HCT116 (cell line): ENCODE data around the gene CLN6. TPM values are rescaled to one million over a fixed set of nuclear protein-coding genes. Genes with fewer than 3 reads are reported as not detected.
A peak's percentile ranks its signal among the peaks of the same experiment; 100 is the strongest.

Experiments
- ATAC-seq: fragments of 200-7000 bp; cut with Tn5 transposase; 2 replicates; pipeline ENCODE4 v1.9.1; 2020; ENCODE audit warnings: mild to moderate bottlenecking, moderate library complexity
- BruUV-seq: library from RNA; stranded (reverse); fragments of 400-500 nt; replicated peaks from 2 replicates; lab custom pipeline; 2021; lab: Mats Ljungman, UMichigan
- CTCF ChIA-PET: fragments of 300-600 bp; sonication (Branson Sonifier 250); formaldehyde crosslinking; loops from one replicate; lab custom pipeline; 2021; ENCODE audit warnings: antibody characterized with exemption; lab: Charles Lee
- POLR2A ChIA-PET: fragments of 300-600, 350-600 bp; sonication (Branson Sonifier 250); formaldehyde crosslinking; loops from one replicate; lab custom pipeline; 2021; ENCODE audit warnings: antibody characterized with exemption; lab: Charles Lee
- RAD21 ChIA-PET, 2 experiments: fragments of 300-600 bp; sonication (Branson Sonifier 250); formaldehyde crosslinking; loops; one replicate each; lab custom pipeline; 2023; ENCODE audit warnings: low total read pairs in 2 of 2; ENCODE audit not compliant: uncharacterized antibody in 2 of 2, unreplicated experiment in 2 of 2, low non-redundant PET in 1 of 2; lab: Charles Lee
- DNase-seq: peaks from one replicate; pipeline ENCODE4 v3.0.0-alpha.2; 2010; ENCODE audit warnings: low read depth, low spot score
- H2AFZ ChIP-seq: fragments of 200-600 bp; shearing (Covaris generic), sonication (generic); 2 replicates; pipeline ENCODE4 v1.6.1; 2017; ENCODE audit warnings: low read depth, mixed run types, mixed read lengths, antibody characterized with exemption, low read length; ENCODE audit not compliant: poor library complexity, severe bottlenecking
- H3K27ac ChIP-seq: 2 replicates; pipeline ENCODE4 v1.5.1; 2012; ENCODE audit warnings: low read depth, low read length
- H3K27me3 ChIP-seq: fragments of 200-600 bp; sonication (generic); 2 replicates; pipeline ENCODE4 v1.6.1; 2016; ENCODE audit warnings: mixed run types, low read length, mixed read lengths; ENCODE audit not compliant: insufficient read depth
- H3K36me3 ChIP-seq, 2 experiments: fragments of 200-500 bp in 1 of 2; fragments of 200-600 bp in 1 of 2; sonication (Bioruptor generic) in 1 of 2; sonication (generic) in 1 of 2; 2 replicates each; pipeline versions ENCODE4 v1.5.1 to v1.6.1; 2014 to 2016; ENCODE audit warnings: low read length in 2 of 2, inconsistent platforms in 1 of 2, mixed read lengths in 1 of 2, mixed run types in 1 of 2; ENCODE audit not compliant: insufficient read depth in 2 of 2, control insufficient read depth in 1 of 2
- H3K4me1 ChIP-seq, 2 experiments: fragments of 200-600 bp in 1 of 2; sonication (generic) in 1 of 2; 2 replicates each; pipeline versions ENCODE4 v1.5.1 to v1.6.1; 2012 to 2017; ENCODE audit warnings: low read length in 2 of 2, inconsistent platforms in 1 of 2, mild to moderate bottlenecking in 1 of 2, mixed read lengths in 1 of 2, mixed run types in 1 of 2, moderate library complexity in 1 of 2; ENCODE audit not compliant: insufficient read depth in 2 of 2, control insufficient read depth in 1 of 2
- H3K4me2 ChIP-seq: fragments of 200-600 bp; sonication (generic); 2 replicates; pipeline ENCODE4 v1.6.1; 2017; ENCODE audit warnings: mixed run types, low read length, mixed read lengths
- H3K4me3 ChIP-seq, 2 experiments: fragments of 200-600 bp in 1 of 2; sonication (generic) in 1 of 2; replicated peaks in 1 of 2; 2 replicates each; pipeline ENCODE4 v1.5.1; 2011 to 2016; ENCODE audit warnings: low read length in 2 of 2, control low read depth in 1 of 2, low read depth in 1 of 2, mild to moderate bottlenecking in 1 of 2, mixed read lengths in 1 of 2, mixed run types in 1 of 2
- H3K79me2 ChIP-seq: fragments of 200-600 bp; sonication (generic); 2 replicates; pipeline ENCODE4 v1.6.1; 2017; ENCODE audit warnings: mild to moderate bottlenecking, mixed run types, low read length, moderate library complexity, mixed read lengths; ENCODE audit not compliant: insufficient read depth
- H3K9ac ChIP-seq: fragments of 200-600 bp; sonication (generic); 2 replicates; pipeline ENCODE4 v1.6.1; 2016; ENCODE audit warnings: low read length, mixed read lengths
- H3K9me2 ChIP-seq: fragments of 200-600 bp; sonication (generic), shearing (Covaris generic); 2 replicates; pipeline ENCODE4 v1.6.1; 2017; ENCODE audit warnings: mixed run types, mild to moderate bottlenecking, moderate library complexity; ENCODE audit not compliant: insufficient read depth
- H3K9me3 ChIP-seq, 2 experiments: fragments of 200-500 bp in 1 of 2; fragments of 200-600 bp in 1 of 2; sonication (Bioruptor generic) in 1 of 2; sonication (generic) in 1 of 2; 2 replicates each; pipeline ENCODE4 v1.6.1; 2014 to 2017; ENCODE audit warnings: low read length in 2 of 2, mixed read lengths in 2 of 2, inconsistent platforms in 1 of 2, low read depth in 1 of 2, mild to moderate bottlenecking in 1 of 2, mixed run types in 1 of 2, moderate library complexity in 1 of 2; ENCODE audit not compliant: control insufficient read depth in 1 of 2, insufficient read depth in 1 of 2
- H4K20me1 ChIP-seq: fragments of 200-600 bp; sonication (generic), shearing (Covaris generic); 2 replicates; pipeline ENCODE4 v1.6.1; 2017; ENCODE audit warnings: mixed run types, mild to moderate bottlenecking, moderate library complexity; ENCODE audit not compliant: insufficient read depth
- CEBPB ChIP-seq: IDR thresholded peaks from 2 replicates; pipeline ENCODE4 v1.6.1; 2012; ENCODE audit warnings: low read depth
- ELF1 ChIP-seq: IDR thresholded peaks from 2 replicates; pipeline ENCODE4 v1.6.1; 2012; ENCODE audit warnings: low read depth, borderline replicate concordance
- EZH2phosphoT487 ChIP-seq: fragments of 200-600 bp; IDR thresholded peaks from 2 replicates; pipeline ENCODE4 v1.6.1; 2018; ENCODE audit warnings: antibody characterized with exemption, borderline replicate concordance
- RAD21 ChIP-seq: IDR thresholded peaks from 2 replicates; pipeline ENCODE4 v1.6.1; 2012; ENCODE audit warnings: low read depth, mild to moderate bottlenecking
- SP1 ChIP-seq: IDR thresholded peaks from 2 replicates; pipeline ENCODE4 v1.6.1; 2012; ENCODE audit warnings: low read depth
- SRF ChIP-seq: IDR thresholded peaks from 2 replicates; pipeline ENCODE4 v1.6.1; 2012; ENCODE audit warnings: low read depth
- ZNF274 ChIP-seq: fragments of 200-500 bp; sonication (Bioruptor generic); IDR thresholded peaks from 2 replicates; pipeline ENCODE4 v1.6.1; 2014; ENCODE audit warnings: mild to moderate bottlenecking, low read depth, low read length, inconsistent platforms
- intact Hi-C: fragments of 100-400 bp; cut with micrococcal nuclease; formaldehyde crosslinking; loops from 2 replicates; pipeline ENCODE4 v1.10.0; 2022
- total RNA-seq: library from RNA; stranded (reverse); gene quantifications from one replicate; pipeline ENCODE4 v1.2.1, GENCODE V29; 2021; ENCODE audit not compliant: unreplicated experiment
- TF ChIP-seq, protein P1 (sequence below), 3 experiments: fragments of 200-600 bp in 1 of 3; sonication (generic) in 1 of 3; IDR thresholded peaks in 2 of 3; conservative IDR thresholded peaks in 1 of 3; 2 replicates each; pipeline ENCODE4 v1.5.1; 2012 to 2017; ENCODE audit warnings: low read depth in 2 of 3, low read length in 2 of 3, antibody characterized with exemption in 1 of 3, borderline replicate concordance in 1 of 3, control low read depth in 1 of 3, mild to moderate bottlenecking in 1 of 3, mixed read lengths in 1 of 3, mixed run types in 1 of 3, moderate library complexity in 1 of 3; ENCODE audit not compliant: insufficient read depth in 1 of 3

The CLN6 gene
- total RNA-seq, 1 experiment from 2014 or later: 44.1 TPM

GRCh38 chr15:68210821-68211655 is 18.5 kb downstream of the CLN6 start:
- no TSS peak for BruUV-seq
- no peak overlapping the region for H2AFZ ChIP-seq
- H3K4me2 ChIP-seq: no peak overlapping the region
- H3K4me3 ChIP-seq: no peak overlapping the region
- H3K9me3 ChIP-seq: no peaks in the 10 kb centered on the region
- H3K9ac ChIP-seq: no peak overlapping the region
- CTCF ChIA-PET: interaction anchor here (1.3 kb wide), 1 partner anchor 9 kb away, joined by 3 read pairs; no protein-coding TSS in a partner anchor
- DNase-seq: no peak
- TF ChIP-seq SP1 (no peak), CEBPB (no peak), ZNF274 (no peak), SRF (no peak), RAD21 (peak; percentile 66), ELF1 (no peak), EZH2phosphoT487 (no peak)
- TF ChIP-seq, protein P1, sequence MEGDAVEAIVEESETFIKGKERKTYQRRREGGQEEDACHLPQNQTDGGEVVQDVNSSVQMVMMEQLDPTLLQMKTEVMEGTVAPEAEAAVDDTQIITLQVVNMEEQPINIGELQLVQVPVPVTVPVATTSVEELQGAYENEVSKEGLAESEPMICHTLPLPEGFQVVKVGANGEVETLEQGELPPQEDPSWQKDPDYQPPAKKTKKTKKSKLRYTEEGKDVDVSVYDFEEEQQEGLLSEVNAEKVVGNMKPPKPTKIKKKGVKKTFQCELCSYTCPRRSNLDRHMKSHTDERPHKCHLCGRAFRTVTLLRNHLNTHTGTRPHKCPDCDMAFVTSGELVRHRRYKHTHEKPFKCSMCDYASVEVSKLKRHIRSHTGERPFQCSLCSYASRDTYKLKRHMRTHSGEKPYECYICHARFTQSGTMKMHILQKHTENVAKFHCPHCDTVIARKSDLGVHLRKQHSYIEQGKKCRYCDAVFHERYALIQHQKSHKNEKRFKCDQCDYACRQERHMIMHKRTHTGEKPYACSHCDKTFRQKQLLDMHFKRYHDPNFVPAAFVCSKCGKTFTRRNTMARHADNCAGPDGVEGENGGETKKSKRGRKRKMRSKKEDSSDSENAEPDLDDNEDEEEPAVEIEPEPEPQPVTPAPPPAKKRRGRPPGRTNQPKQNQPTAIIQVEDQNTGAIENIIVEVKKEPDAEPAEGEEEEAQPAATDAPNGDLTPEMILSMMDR (IDR thresholded peaks at IDR 0.05 in 2 of 3, conservative IDR thresholded peaks at IDR 0.05 in 1 of 3; ENCODE audit: borderline replicate concordance in 1 of 3, insufficient read depth in 1 of 3, low read depth in 2 of 3, low read length in 2 of 3): peak; percentile 52 to 91 (median 85); a peak in 5 of 6 replicates
- intact Hi-C loops: loop anchor here (5.0 kb wide), 1 partner anchor 349 kb away; no protein-coding TSS in a partner anchor
- H3K79me2 ChIP-seq: peaks cover 66% of the 10 kb centered on the region
- H3K27me3 ChIP-seq: no peaks in the 10 kb centered on the region
- peaks cover 0 to 7% of the 10 kb centered on the region in 2 experiments; a peak in 2 of 4 replicates for H3K4me1 ChIP-seq
- POLR2A ChIA-PET: no interaction called here
- no peaks in the 10 kb centered on the region; a peak in 2 of 4 replicates for H3K36me3 ChIP-seq
- RAD21 ChIA-PET: no interaction called here
- H3K9me2 ChIP-seq: no peaks in the 10 kb centered on the region
- peaks cover 5% of the 10 kb centered on the region; the same call in 1 of the 2 replicates for H4K20me1 ChIP-seq
- peak; percentile 89 for ATAC-seq
- no peak overlapping the region; the same call in 1 of the 2 replicates for H3K27ac ChIP-seq
